ENCODE measurements around the gene ADM.
A peak's percentile ranks its signal among the peaks of the same experiment; 100 is the strongest.

Gene ADM

GRCh38 chr11:10288881-10289764, 15.8 kb upstream of the ADM start:
- POLR2A ChIA-PET (ENCODE audit: low non-redundant PET): no interaction called here
- no peak for DNase-seq (ENCODE audit: low spot score)
- CTCF ChIA-PET: no interaction called here
- H3K27ac ChIP-seq: no peak overlapping the region
- TF ChIP-seq CTCF (conservative IDR thresholded peaks at IDR 0.05; ENCODE audit: low read depth): no peak

GRCh38 chr11:10289765-10290380, 15.0 kb upstream of the ADM start:
- no peak for TF ChIP-seq CTCF (conservative IDR thresholded peaks at IDR 0.05; ENCODE audit: low read depth)
- ChIA-PET POLR2A (ENCODE audit: low non-redundant PET) (no interaction called here), CTCF (no interaction called here)
- DNase-seq (ENCODE audit: low spot score): no peak
- no peak overlapping the region for H3K27ac ChIP-seq

DNA sequence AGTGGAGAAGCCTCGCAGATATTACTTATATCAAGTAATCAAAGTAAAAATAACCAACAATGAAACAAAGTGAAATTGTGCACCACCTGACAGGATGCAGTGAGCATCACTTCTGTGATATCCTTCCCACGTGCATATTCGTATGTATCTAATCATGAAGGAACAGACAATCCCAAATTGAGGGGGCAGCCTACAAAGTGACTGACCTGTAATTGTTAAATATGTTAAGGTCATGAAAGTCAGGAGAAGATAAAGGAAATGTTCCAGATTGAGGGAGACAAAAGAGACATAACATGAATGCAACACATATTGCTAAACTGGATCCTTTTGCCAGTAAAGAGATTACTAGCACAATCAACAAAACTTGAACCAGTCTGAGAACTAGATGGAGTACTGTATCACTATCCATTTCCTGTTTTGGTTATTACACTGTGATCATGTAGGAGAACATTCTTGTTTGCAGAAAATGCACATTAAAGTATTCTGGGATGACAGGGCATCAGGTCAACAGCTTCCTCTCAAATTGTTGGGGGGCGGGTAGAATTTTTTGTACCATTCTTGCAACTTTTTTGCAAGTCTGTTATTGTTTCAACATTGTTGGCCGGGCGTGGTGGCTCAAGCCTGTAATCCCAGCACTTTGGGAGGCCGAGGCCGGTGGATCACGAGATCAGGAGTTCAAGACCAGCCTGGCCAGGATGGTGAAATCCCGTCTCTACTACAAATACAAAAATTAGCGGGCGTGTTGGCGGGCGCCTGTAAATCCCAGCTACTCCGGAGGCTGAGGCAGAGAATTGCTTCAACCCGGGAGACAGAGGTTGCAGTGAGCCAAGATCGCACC, 12.9 kb upstream of the ADM start:
- TF ChIP-seq CTCF (conservative IDR thresholded peaks at IDR 0.05; ENCODE audit: low read depth): no peak
- ChIA-PET CTCF (no interaction called here), POLR2A (ENCODE audit: low non-redundant PET) (no interaction called here)
- no peak for DNase-seq (ENCODE audit: low spot score)
- H3K27ac ChIP-seq: peak overlapping the region; percentile 27; the same call in 1 of the 2 replicates

DNA sequence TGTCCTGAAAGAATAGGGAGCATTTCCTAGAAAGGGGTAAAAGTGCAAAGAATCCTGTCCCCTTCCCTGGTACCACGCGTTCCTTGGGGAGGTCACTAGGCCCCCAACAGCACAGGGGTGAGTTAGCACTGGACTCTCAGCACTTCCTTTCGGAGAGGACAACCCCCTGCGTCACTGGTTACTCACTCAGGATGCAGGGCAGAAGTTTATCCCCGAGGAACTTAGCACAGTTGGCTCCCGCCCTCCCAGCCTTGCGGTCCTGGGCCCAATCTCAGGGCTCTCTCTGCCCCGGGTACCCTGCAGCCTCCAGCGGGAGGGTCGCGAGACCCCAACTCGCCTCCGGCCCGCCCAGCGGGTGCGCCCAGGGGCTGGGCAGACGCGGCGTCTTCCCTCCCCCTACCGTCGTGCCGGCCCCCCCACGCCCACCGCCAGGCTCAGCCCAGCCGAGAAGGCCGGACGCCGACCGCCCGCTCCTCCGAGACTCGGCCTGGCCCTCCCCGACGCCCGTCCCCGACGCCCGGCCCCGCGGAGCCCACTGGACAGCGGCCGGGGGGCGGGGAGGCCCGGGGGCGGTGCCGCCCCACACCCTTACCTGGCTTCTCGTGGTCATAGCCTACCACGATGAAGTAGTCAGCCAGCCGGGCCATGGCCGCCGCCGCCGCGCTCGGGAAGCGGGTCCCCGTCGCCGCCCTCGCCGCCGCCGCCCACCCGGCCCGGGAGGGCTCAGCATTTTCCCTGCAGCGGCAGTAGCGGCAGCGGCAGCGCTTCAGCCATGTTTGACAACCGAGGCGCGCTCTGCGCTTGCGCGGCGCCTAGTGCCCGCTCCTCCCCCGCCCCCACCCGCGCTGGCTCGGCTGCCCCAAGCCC, 11.2 kb upstream of the ADM start, which contains the start of gene SBF2:
SBF2 (minus strand) TSS at position 797 of the 867 bp plus-strand sequence; CDS start at position 647, 150 bp downstream.
- ChIA-PET POLR2A (ENCODE audit: low non-redundant PET) (no interaction called here), CTCF (no interaction called here)
- TF ChIP-seq CTCF (conservative IDR thresholded peaks at IDR 0.05; ENCODE audit: low read depth): no peak
- peak; percentile 85 for DNase-seq (ENCODE audit: low spot score)
- peak within 1 kb of the TSS; percentile 90 for H3K27ac ChIP-seq

GRCh38 chr11:10294290-10294953, 10.5 kb upstream of the ADM start:
- CTCF ChIA-PET: no interaction called here
- TF ChIP-seq CTCF (conservative IDR thresholded peaks at IDR 0.05; ENCODE audit: low read depth): no peak
- POLR2A ChIA-PET (ENCODE audit: low non-redundant PET): no interaction called here
- DNase-seq (ENCODE audit: low spot score): peak; percentile 44
- peak overlapping the region; percentile 90 for H3K27ac ChIP-seq
